DMS53 treated with DMSO at 0.1 percent for 48 hours (cell line): ENCODE results near the gene NRXN3.
A peak's percentile ranks its signal among the peaks of the same experiment; 100 is the strongest.

Experiments used
- DNase-seq: peaks from one replicate; lab custom pipeline; 2025; ENCODE audit not compliant: unreplicated experiment; lab: John Stamatoyannopoulos, UW

The NRXN3 gene

DNA sequence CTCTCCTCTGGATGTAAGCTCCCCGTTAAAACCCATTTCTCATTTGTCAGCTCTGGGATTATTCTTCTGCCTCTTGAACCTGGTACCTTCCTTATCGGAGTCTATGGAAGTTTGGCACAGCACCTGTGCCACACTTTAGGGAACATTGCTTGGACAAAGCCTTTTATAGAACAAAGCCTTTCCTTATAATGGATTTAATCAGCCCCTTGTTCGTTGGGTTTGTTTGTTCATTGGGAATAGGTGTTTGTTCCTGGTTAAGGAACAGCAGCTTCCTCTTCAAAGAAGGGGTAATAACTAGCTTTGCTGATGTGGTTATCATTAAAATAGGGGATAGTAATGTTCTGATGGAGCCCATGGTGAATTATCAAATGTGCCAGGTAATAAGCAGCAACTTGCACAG lies 70.4 kb downstream of the NRXN3 start:
- DNase-seq = no peak

DNA sequence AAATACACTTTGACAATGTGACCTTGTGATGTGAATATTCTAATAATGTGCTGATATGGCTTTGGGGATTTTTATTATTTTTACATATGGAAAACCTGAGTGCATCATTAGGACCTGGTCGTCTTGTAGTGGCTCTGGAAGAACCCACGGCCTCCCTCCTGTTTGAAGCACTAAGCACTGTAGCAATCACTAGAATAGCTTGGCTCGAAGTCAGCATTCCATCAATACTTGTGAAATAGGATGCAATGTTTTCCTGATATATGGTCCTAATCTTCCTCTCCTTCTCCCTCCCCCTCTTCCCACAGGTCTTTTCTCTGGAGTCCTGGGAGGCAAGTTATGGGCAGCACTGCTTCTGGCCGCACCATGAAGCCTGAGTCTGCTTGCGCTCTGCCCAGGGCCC lies 71.9 kb downstream of the NRXN3 start:
- DNase-seq = no peak

GRCh38 chr14:78243187-78243586 lies 73.0 kb downstream of the NRXN3 start:
- DNase-seq = no peak

DNA sequence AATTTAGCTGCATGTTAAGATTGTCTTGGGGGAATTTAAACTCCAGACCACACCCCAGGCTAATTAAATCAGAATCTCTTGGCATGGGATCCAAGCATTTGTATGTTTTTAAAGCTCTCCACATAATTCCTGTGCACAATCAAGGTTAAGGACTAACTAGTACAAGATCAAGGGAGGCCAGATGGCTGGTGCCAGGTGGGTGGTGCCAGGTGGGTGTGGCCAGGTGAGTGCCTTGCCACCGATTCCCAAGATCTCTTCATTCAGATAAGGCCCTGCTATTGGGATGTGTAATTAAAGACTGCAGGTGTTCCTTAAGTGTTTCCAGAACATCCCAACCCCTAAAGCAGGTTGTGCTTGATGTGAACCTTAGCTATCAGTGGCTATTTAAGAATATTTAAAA lies 75.1 kb downstream of the NRXN3 start:
- DNase-seq = no peak

- DNase-seq = no peak
Measured at GRCh38 chr14:78248501-78249090, 78.4 kb downstream of the NRXN3 start.

GRCh38 chr14:78251308-78251707 lies 81.1 kb downstream of the NRXN3 start:
- DNase-seq = no peak

GRCh38 chr14:78253986-78254385 lies 83.8 kb downstream of the NRXN3 start:
- DNase-seq = no peak

DNA sequence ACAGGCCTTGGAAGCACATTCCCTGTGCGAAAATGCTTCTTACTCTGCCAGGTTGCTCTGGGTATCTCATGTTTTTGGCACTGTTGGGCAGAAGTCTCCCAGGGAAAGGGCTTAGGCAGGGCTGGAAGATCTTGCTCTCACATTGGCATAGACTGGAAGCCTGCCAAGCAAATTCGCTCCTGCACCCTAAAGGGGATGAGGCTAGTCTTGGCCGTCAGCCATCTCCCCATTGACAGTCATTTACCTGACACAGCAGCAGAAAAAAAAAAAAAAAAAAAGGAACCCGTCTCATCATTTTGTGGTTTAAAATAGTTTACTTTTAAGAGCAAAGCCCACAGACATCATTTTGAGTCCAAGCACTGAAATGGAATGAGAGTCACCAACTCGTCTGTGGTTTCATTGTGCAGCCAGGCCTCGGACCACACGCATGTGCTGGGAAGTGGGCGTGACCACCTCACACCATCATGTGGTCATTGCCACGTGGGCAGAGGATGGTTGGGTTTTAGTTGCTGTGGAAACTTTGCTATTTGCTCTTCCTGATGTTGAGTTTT lies 84.8 kb downstream of the NRXN3 start:
- DNase-seq = no peak

GRCh38 chr14:78259831-78260230 lies 89.7 kb downstream of the NRXN3 start:
- DNase-seq = no peak

- peak; percentile 82 for DNase-seq
Measured at GRCh38 chr14:78278464-78279250, 108.5 kb downstream of the NRXN3 start.

GRCh38 chr14:78282437-78282836 lies 112.3 kb downstream of the NRXN3 start:
- DNase-seq = no peak

DNA sequence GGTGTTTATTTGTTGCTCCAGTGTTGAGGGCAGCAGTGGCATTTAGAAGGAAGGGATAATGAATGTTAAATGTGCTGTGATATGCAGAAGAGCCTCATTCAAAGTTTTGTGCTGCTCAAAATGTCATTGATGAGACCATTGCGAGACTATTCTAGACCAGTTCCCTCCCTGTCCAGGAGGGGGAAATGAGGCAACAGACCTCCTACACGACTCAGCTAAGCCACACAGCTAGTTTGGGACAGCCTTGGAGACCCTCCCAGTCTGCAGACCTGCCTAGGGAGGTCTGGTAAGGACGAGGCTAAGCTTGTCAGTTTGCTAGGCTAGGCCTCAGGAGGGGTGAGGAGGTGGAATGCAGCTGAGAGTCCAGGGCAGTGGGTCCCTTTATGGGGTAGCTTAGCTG lies 116.0 kb downstream of the NRXN3 start:
- no peak for DNase-seq

- no peak for DNase-seq
Measured at GRCh38 chr14:78292003-78292402, 121.8 kb downstream of the NRXN3 start.

GRCh38 chr14:78297858-78298257 lies 127.7 kb downstream of the NRXN3 start:
- no peak for DNase-seq

- no peak for DNase-seq
Measured at GRCh38 chr14:78298298-78298697, 128.1 kb downstream of the NRXN3 start.

GRCh38 chr14:78302841-78303240 lies 132.7 kb downstream of the NRXN3 start:
- peak; percentile 9 for DNase-seq

- no peak for DNase-seq
Measured at GRCh38 chr14:78307671-78308070, 137.5 kb downstream of the NRXN3 start.

- no peak for DNase-seq
Measured at GRCh38 chr14:78308079-78308478, 137.9 kb downstream of the NRXN3 start.

GRCh38 chr14:78310272-78310671 lies 140.1 kb downstream of the NRXN3 start:
- DNase-seq = no peak

DNA sequence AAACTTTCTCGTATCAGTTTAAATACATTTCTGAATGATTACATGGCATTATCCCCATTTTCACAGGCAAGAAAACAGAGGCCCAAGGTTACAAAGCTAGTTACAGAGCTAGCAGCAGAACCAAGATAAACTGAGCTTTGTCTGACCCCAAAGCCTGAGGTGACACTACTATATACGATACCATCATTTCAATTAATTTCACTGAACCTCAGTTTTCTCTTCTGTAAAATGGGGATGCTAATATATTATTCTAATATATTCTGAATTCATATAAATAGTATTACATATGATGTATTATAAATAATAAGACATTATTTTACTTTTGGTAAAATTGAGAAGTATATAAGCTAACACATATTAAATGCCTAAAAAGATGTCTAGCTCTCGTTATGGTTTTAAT lies 143.3 kb downstream of the NRXN3 start:
- DNase-seq = no peak

GRCh38 chr14:78314484-78314883 lies 144.3 kb downstream of the NRXN3 start:
- DNase-seq = no peak

DNA sequence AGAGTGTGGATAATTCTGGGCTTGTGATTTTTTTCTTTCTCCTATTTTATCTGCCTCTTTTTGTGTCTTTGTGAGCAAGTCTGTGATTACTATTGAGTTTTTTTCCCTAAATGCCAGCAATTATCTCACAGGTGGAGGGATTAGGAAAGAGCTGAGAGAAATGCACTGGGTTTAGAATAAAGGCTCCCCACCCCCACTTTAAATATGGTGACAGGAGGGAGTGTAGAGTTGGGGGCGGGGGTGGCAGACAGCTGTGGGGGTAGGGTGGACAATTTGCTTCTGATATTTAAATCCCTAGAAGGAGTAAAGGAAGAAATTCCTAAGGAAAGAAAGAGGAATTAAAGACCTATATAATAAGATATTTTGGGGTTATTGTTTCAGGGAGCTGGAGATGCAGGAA lies 145.9 kb downstream of the NRXN3 start:
- no peak for DNase-seq

GRCh38 chr14:78316786-78317185 lies 146.6 kb downstream of the NRXN3 start:
- DNase-seq = no peak
